GM18870 (cell line): ENCODE measurements around the gene SHROOM2.
A peak's percentile ranks its signal among the peaks of the same experiment; 100 is the strongest.

Experiments used
- ATAC-seq: cut with Tn5 transposase; IDR thresholded peaks from one replicate; pipeline ENCODE4 v1.9.1; 2021; ENCODE audit warnings: moderate library complexity; ENCODE audit not compliant: unreplicated experiment

Gene SHROOM2

DNA sequence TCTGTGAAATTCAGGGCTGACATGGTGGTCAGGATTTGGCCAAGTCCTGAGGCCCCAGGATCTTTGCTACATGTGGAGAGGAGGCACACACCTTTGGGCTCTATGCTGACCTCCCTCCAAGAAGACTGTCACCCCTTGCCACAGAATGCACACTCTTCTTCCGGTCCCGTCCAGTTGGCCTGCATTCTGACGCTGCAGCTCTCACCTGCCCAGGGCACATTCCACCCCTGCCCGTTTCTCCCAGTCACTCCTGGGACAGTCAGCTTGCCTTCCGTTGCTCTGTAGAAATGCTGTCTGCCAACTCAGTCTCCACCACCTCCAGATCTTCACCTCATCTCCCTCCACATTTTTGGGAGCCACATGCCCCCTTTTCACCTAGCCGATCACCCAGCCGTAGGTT, 76.7 kb downstream of the SHROOM2 start:
- no peak for ATAC-seq

- ATAC-seq, result no peak
These were observed 77.8 kb downstream of the SHROOM2 start for GRCh38 chrX:9864011-9864410.

DNA sequence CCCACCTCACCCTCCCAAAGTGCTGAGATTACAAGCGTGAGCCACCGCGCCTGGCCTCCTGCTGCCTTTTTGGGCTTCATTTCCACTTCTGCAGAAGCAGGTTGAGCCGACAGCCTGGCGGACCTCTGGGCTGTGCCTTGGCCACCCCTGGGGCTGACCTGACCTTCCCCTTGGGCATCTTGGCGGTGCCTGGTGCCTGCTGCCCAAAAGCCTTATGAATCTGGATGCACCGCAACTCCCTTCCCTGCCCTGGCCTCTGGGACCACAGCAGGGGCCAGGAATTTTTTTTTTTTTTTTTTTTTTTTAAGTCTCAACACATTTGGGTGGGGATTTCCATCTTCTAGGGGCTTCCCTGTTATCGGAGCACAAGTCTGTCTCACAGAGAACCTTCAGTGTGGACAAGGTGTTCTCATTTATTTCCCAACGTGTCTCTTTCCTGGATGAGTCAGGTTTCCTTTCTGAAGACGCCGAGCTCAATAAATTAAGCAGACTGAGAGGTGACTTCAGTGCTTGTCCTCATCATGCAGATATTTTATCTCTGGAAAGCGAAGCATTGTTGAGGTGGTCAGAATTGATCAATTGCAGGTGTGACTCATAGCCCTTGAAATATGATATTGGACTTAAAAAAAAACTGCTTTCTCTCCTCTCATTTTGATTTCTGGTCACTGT, 79.7 kb downstream of the SHROOM2 start:
- ATAC-seq, result no peak

- no peak for ATAC-seq
These were observed 80.4 kb downstream of the SHROOM2 start for GRCh38 chrX:9866633-9867032.

DNA sequence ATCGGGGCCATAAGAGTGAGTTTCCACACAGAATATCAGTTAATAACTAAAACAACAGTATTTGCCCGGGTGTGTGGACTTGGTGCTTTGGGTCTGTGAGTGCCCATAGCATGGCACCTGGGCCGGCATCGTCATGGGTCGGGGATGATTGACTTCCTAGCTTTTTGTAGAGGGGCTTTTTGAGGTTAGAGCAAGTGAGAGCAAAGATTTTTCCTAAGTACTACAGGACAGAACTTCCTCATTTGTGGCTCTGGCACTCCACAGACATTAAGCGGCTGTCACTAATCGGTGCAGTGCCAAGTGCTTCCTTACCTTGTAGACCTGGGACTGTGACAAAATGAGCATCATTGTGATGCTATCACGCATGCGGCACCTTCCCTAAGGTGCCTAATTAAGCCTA, 81.0 kb downstream of the SHROOM2 start:
- ATAC-seq, result no peak

DNA sequence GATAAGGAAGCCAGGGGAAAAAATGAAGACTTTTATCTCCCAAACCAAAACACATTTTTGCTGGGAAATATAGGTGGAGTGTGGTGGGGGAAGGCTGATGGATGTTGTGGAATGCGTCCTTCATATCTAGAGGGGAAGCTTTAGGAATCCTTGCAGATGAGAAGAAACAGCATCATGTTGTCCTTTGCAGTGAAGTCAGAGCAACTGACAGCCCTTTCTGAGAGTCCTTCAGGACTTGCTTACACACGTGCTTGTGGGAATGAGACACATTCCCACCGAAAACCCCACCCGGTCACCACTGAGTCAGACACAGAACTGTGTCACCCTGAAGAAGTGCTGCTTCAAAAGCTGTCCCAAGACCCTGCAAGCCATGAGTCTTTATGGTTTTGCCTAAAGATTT, 81.5 kb downstream of the SHROOM2 start:
- ATAC-seq, result no peak

DNA sequence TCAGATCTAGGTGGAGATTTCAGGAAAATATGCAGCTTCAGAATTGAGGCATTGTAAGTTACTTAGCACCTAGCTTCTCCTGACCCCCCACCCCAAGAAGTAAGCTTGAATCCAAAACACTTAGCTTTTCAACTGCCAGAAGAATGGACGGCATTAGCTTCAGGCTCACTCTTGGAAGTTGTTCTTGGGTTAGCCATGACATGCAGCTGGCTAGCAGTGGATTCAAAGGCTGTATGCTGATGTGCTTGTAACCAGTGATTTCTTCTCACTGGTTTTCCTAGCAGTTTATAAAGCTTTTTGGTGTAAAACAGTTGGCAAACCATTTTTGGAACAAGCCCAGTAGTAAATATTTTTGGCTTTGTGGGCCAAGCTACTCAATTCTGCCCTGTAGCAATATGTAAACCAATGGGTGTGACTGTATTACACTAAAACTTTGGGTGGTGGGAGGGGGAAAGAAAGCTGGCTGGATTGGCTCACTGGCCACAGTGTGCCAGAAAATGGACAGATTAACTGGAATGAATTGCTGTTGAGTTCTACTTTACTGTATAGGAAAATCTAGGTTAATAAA, 85.6 kb downstream of the SHROOM2 start:
- no peak for ATAC-seq

DNA sequence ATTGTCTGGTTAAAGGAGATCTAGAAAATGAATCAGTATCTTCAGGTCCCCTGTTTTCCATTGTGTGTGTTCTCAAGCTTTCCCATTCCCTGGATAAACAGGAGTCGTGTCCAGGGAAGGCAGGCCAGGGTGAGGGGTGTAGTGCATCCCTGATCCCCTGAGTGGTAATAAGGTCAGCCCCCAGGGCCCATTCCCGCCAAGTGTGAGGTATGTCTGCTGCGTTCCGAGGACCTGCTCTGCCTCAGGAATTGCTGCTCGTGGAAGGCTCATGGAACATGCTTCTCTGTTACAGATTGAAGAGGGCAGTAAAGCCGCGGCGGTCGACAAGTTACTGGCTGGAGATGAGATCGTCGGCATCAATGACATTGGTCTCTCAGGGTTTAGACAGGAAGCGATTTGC, 87.1 kb downstream of the SHROOM2 start:
- no peak for ATAC-seq

GRCh38 chrX:9873952-9874351, 87.7 kb downstream of the SHROOM2 start:
- peak; percentile 79 for ATAC-seq

- no peak for ATAC-seq
These were observed 88.3 kb downstream of the SHROOM2 start for GRCh38 chrX:9874483-9874882.

DNA sequence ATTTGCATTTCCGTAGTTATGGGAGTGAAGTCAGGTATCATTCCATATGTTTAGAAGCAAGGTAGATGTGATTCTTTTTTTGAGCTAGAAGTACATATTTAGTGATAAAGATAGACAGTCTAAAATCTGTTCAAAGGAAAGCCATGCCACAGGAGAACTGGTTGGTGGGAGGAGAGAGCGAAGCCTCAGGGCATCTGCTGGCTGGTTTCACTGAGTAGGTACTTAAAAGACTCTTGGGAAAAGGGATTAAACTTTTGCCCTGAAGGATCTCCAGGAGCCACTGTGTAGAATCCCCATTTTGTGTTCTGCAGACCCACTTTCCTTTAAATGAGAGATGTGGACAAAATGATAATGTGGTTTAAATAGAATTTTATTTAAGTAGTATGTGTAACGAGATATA, 89.6 kb downstream of the SHROOM2 start:
- no peak for ATAC-seq

DNA sequence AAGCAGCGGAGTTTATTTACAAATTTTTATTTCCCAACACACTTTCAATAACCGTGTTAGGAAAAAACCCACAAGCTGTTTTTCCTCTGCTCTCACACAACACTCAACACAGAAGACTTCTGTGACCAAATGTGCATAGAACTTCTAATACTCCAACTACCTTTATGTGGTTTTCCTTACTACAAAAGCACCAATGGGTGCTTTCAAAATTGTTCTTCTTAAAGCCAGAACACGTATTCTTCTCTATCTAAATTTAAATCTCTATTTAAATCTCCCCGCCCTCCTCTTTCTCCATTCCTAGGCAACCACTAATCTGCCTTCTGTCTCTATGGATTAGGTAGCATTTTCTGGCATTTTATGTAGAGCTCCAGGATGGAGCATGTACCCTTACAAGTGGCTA, 90.0 kb downstream of the SHROOM2 start:
- no peak for ATAC-seq

GRCh38 chrX:9878146-9878820, 92.1 kb downstream of the SHROOM2 start:
- ATAC-seq, result no peak

DNA sequence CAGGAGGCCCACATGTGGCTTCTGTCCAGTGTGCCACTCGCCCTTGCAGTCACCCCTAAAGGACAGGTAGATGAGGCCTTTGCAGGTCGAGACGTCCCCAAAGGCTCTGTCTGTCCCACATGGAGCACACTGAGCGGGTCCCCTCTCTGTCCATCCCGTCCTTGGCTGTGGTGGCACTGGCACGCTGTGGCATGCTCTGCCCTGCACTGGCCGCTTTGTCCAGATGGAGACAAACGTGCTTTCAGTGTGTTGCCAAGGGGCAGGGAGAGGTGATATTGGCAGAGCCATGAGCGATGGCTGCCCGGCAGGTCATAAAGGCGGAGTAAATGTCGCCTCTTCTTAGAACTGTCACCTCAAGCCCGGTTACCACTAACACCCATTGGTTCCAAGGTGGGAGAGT, 94.0 kb downstream of the SHROOM2 start:
- ATAC-seq, result no peak

DNA sequence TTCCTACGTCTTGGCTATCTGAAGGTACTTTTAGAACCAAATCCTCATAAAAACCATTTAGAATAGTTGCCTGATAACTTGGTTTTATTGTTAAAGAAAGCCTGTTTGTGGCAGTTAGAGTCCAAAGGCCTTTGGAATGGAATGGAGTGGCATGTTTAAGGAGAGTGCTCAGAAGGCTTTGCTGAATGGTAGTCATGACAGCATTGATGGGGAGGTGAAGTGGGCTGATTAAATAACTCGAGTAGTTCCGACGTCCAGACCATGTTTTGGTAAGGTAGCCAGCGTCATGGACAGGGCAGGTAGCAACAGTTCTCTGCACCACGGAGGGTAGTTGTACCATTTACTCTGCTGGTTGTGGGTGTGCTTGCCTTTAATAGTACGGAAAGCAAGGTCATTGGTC, 94.6 kb downstream of the SHROOM2 start:
- no peak for ATAC-seq

DNA sequence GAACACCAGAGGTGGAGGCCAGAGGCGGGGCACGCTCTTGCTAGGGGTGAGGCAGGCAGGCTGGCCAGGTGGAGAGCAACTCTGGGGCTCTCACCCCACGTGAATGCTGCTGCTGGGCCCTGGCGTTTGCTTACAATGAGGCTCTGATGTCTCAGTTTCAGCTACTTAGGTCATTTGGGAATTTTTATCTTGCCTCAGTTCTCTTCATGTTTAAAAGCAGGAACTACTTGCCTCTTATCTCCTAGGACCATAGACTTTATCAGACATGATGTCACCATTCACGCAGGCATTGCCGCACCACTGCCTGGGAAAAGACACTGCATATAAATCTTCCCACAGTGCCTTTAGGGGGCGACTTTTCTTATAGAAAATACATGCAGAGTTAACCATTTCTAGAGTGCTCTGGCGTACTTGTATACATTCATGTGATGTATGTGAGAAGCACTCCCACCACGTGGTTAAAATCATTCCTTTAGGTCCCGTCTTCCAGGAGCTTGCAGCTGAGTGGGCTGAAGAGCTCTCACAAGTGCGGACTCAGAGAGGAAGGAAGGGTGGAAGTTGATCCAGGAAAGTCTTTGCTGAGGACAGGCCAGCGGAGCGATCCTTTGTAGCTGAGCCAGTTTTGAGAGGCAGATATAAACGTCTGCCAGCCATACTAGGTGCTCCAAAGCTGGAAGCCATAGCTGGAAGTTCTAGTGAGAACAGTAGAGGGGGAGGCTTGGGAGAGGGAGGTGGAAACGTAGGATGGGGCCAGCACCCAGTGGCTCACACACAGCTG, 96.6 kb downstream of the SHROOM2 start:
- no peak for ATAC-seq

GRCh38 chrX:9884031-9884779, 98.0 kb downstream of the SHROOM2 start:
- no peak for ATAC-seq

DNA sequence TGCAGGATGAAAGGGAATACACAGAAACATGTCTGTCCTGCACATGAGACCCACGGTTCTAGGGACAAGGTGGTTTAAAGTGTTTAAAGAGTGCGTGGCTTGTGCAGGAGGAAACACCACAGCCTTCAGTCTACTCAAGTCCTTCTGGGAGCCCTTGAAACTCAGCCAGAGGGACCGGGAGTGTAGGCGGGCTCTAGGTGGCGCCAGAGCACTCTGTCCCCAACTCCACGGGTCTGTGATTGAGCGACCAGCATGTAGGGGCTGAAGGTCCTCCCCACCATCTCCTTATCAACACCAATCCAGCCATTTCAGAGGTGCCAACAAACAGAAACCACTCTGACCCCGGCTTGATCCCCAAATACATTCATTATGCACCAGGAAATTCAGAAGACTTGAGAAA, 98.9 kb downstream of the SHROOM2 start:
- peak; percentile 61 for ATAC-seq

GRCh38 chrX:9887659-9888297, 101.5 kb downstream of the SHROOM2 start:
- ATAC-seq, result no peak

- no peak for ATAC-seq
These were observed 102.8 kb downstream of the SHROOM2 start for GRCh38 chrX:9888953-9889470.
